ENCODE measurements around the gene COL13A1.

Gene COL13A1

DNA sequence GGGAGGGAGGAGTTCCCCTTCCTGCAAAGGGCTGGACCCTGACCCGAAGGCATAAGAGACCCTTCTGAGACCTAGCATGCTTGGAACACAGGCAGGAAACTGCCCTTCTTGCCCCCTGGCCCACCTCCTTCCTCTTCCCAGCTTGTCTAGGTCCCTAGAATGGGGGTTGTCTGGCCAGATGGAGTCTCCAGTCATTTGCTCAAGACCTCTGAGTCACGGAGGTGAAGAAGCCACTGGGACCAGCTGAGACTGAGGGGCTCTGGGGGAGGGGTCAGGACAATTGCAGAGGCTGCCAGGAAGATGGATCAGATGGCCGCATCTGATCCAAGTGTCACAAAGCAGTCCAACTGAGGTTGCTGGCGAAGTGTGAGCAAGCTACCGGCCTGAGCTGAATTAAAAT lies 46.2 kb downstream of the COL13A1 start:
- DNase-seq = no peak

DNA sequence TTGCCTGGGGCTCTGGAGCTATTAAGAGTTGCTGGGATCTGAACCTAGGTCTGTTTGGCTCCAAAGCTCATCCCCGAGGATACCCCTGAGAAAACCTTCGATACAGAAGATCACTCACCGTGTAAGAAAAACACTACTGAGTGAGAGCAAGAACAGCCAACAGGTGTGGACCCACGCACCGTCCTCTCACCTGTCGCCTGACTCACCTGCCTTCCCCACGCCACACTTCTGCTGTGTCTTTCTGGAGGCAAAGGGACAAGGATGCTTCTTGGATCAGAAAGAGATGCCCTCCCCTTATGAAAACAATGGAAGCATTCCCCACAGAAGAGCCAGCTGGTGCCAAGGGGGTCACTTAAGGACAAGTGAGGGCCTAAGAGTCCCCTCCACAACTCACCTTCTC lies 46.7 kb downstream of the COL13A1 start:
- DNase-seq = no peak

- no peak for DNase-seq
Measured at GRCh38 chr10:69849825-69850224, 48.1 kb downstream of the COL13A1 start.

DNA sequence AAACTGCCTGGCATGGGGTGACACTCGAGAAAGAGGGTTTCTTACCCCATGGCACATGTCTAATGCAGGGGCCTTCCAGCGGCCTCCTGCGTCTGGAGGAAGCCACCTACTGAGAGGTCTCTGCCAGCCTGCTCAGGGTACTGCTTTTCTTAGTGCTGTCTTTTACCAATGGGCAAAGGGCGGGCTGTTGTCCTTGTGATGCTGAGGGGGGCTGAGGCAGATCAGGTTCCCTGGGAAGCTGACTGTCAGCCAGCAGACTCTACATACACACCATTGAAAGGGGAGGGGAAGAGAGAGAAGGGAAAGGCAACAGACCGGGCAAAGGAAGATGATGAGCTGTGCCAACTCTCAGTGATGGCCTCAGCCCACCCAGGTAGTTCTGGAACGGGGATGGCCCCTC lies 48.7 kb downstream of the COL13A1 start:
- no peak for DNase-seq

DNA sequence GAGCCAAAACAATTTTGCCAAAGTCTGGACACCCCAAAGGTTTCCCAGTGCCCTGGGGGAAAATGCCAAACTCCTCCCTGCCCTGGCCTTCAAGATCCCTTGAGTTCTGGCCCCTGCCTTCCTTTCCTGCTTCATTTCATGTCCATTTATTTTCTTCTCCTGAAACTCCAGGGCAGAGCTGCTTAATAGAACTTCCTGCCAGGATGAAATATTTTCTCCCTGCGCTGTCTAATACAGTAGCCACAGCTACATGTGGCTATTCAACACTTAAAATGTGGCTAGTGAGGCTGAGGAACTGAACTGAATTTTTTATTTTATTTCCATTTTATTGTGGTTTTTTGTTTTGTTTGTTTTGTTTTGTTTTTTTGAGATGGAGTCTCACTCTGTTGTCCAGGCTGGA lies 49.6 kb downstream of the COL13A1 start:
- DNase-seq = no peak

- no peak for DNase-seq
Measured at GRCh38 chr10:69853064-69853463, 51.4 kb downstream of the COL13A1 start.

DNA sequence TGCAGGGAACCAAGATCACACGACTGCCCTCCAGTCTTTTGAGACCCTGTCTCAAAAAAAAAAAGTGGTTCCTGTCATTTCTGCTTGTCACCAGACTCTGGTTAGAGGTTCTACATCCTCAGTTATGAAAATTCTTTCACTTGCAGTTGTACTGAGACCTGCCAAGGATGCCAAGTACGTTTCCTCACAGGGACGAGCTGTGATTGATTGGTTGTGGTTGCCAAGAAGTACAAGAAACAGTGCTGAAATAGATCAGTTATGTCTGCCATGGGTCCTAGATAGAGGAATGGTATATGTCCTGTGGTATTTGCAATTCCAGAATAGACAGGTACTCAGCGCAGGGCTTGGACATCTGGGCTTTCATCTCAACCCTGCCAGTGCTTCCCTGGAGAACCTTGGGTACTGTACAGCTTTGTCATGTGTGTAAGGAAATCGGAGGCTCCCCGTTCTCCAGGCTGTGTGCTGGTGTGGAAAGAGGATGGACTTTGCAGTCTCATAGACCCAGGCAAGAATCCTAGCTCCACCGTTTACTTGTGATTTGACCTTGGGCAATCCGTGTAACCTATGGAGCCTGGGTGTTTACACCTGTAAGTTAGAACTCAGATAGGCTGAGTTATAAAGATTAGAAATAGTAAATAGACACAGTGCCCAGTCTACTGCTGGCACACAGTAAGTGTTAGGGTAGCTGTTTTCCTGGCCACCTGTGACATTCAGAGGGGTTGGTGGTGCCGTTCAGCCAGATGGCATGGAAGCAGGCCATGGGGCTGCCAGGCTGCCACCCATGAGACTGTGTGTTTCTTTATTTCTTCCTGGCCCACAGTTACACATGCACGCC lies 53.0 kb downstream of the COL13A1 start:
- no peak for DNase-seq

DNA sequence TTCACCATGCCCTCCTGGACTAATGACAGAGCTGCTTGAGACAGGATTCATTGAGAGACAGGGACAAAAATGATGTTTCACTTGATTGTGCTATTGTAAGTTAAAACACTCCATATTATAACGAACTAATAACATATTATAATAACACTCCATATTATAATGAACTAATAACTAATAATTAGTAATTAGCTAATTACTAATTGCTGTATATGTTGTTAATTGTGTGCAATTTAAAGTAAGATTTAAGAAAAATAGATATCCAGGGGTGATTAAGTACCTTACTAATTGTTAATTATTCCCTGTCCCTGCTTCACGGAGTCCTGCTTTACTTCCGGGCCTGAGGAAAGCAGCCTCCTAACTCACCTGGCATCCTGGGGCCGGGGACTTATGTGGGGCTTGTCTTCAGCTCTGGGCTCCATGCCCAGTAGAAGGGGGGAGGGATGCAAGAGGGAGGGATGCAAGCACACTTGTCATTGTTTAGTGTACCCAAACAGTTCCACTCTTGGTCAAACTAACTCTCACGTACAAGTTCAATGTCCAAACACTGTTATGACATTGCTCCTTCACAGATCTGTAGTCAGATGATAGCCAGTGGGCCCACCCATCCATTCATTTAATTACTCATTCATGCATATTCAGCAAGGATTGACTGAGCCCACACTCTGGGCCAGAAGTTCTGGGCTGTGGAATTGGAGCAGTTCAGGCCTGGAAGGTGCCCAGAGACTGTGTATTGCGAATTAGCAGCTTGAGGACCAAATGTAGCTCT lies 53.8 kb downstream of the COL13A1 start:
- peak; percentile 16 for DNase-seq

GRCh38 chr10:69856601-69857166 lies 55.0 kb downstream of the COL13A1 start:
- DNase-seq = no peak

- DNase-seq = no peak
Measured at GRCh38 chr10:69858201-69858600, 56.5 kb downstream of the COL13A1 start.

DNA sequence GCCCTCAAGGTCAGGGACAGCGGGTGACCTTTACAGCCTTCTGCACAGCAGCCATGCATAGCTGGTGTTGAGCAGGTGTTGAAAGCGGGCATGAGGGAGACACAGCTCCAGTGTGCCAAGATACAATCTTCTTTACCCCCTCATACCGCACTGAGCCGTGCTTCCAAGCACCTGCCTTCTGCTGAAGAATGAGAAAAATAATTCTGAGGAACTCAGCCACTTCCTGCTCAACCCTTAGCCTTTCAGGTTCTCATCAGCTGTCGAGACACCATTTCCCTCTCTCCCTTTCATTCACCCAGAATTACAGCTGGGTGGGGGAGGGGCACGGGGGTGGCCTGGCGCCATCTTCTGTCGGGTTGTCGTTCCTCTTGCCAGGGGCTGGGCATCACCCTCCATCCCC lies 58.6 kb downstream of the COL13A1 start:
- DNase-seq = no peak

- no peak for DNase-seq
Measured at GRCh38 chr10:69861251-69862240, 59.8 kb downstream of the COL13A1 start.

DNA sequence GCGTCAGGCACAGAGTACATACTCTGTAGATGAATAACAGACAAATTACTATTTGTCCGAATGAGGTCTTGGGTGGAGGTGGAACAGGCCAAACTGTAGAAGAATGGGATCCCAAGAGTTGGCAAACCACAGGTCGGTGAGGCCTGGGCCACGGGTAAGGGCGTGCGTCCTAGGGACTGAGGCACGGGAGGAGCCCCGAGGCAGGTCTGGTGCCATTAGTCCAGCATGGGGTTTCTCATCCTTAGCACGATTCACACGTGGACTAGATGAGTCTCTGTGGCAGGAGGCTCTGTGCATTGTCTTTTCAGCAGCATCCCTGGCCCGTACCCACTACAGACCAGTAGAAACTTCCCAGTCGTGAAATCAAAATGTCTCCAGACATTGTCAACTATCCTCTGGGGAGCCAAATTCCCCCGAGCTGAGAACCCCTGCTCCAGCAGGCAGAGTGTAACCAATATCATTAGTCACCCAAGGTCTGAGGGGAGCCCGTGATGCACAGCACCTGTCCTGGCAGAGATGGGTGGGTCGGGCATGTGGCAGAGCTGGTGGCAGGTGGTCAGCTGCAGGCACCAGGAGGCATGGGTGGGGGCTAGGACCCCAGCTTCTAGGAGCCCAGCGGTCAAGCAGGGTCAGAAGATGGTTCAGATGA lies 61.3 kb downstream of the COL13A1 start:
- DNase-seq = no peak

DNA sequence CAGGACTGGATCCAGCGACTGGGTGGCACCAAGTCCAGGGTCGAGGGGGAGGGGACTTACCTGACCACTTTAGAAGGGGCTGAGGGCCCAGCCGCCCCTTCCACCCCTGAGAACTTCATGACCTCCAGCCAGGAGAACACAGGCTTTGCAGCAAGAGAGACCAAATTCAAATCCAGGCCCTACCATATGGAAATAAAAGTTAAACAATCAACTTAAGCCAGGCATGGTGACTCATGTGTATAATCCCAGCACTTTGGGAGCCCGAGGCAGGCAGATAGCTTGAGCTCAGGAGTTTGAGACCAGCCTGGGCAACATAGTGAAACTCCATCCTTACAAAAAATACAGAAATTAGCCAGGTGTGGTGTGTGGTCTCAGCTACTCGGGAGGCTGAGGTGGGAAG lies 61.9 kb downstream of the COL13A1 start:
- no peak for DNase-seq

DNA sequence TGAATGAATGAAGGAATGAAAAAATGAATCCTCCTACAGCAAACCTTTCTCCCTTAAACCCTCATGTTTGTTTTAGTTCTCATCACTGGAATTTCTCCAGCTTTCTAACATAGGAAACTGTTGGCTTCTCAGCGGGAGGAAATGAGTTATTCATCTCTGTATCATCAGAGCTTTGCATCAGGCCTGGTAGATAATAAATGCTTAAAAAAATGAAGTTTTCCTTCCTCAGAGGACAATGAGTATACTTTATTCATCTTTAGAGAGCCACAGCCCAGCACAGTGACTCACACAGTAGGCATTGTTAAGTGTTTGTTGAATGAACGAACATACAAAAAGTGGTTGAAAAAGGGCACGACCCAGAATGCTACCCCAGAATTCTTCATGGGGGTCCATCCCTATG lies 62.6 kb downstream of the COL13A1 start:
- DNase-seq = no peak

- DNase-seq = no peak
Measured at GRCh38 chr10:69865450-69865849, 63.7 kb downstream of the COL13A1 start.

- DNase-seq = no peak
Measured at GRCh38 chr10:69866246-69866687, 64.6 kb downstream of the COL13A1 start.

DNA sequence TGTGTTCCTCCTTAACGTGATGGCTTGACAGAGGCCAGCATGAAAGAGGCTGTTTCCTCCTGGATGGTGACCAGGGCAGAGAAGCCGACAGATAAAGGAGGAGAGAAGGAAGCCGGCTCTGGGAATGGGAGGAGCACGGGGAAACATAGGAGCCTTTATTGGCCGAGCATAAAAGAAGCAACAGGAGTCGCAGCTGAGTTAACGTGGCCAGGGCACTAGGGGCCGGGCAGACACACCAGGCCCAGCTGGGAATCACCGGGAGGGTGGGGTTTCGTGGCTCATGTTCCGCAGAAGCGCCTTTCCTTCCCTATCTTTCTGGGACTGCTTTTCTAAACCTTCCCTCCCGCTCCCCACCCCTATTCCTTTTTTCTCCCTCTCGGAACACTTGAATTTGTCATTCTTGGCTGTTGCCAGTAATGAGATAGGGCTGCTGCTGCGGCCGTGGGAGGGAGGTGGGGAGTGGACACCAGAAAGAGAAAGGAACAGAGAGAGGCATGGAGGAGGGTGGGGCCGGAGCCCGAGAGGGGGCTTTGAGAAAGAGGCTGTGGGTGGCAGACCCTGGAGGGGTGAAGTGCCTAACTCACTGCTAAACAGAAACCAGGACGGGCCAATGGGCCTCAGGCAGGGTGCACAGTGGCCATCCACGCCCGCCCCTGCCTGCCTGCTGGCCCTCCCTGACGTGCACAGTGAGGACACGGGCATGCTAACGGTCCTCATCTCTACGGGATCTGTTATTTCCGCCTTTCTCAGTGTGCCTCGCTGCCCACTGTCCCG lies 65.2 kb downstream of the COL13A1 start:
- no peak for DNase-seq

- DNase-seq = no peak
Measured at GRCh38 chr10:69867699-69868558, 66.2 kb downstream of the COL13A1 start.

- DNase-seq = no peak
Measured at GRCh38 chr10:69868821-69869220, 67.1 kb downstream of the COL13A1 start.
